Chondrocyte (in vitro differentiated cells): Measurements from ENCODE around the gene KLK7. TPM values are rescaled to one million over a fixed set of nuclear protein-coding genes. Genes with fewer than 3 reads are reported as not detected.
"Not testable (repeated sequence)": the region's sequence is repeated elsewhere in the genome, so short reads cannot be mapped to it uniquely, and the experiment has no call there.

ENCODE experiments used
- DNase-seq: peaks from one replicate; pipeline ENCODE4 v3.0.0; 2021; ENCODE audit warnings: mixed read lengths, low spot score
- H3K27ac Mint-ChIP-seq: one replicate; pipeline ENCODE4 v1.8.0; 2021; ENCODE audit warnings: mild to moderate bottlenecking, moderate library complexity, mixed read lengths; ENCODE audit not compliant: unreplicated experiment
- H3K27me3 Mint-ChIP-seq: 2 replicates; pipeline ENCODE4 v1.8.0; 2021; ENCODE audit warnings: low read depth, mixed read lengths
- H3K36me3 Mint-ChIP-seq: 2 replicates; pipeline ENCODE4 v1.8.0; 2021; ENCODE audit warnings: low read depth, mixed read lengths
- H3K4me1 Mint-ChIP-seq: 2 replicates; pipeline ENCODE4 v1.8.0; 2021; ENCODE audit warnings: low read depth, mild to moderate bottlenecking, mixed read lengths
- H3K4me3 Mint-ChIP-seq: one replicate; pipeline ENCODE4 v1.8.0; 2021; ENCODE audit warnings: mild to moderate bottlenecking, moderate library complexity, mixed read lengths; ENCODE audit not compliant: unreplicated experiment
- H3K9me3 Mint-ChIP-seq: 2 replicates; pipeline ENCODE4 v1.8.0; 2021; ENCODE audit warnings: low read depth, mixed read lengths
- total RNA-seq: library from RNA; stranded (reverse); gene quantifications from 3 replicates; pipeline ENCODE4 v1.2.1, GENCODE V29; 2021
- TF ChIP-seq, protein P1 (sequence below): fragments of 200-600 bp; sonication (generic); IDR thresholded peaks from 2 replicates; pipeline ENCODE4 v1.5.0; 2021; ENCODE audit warnings: antibody characterized with exemption, mild to moderate bottlenecking, moderate library complexity

Gene KLK7
- total RNA-seq, 1 donor from 2014 or later, result not detected

DNA sequence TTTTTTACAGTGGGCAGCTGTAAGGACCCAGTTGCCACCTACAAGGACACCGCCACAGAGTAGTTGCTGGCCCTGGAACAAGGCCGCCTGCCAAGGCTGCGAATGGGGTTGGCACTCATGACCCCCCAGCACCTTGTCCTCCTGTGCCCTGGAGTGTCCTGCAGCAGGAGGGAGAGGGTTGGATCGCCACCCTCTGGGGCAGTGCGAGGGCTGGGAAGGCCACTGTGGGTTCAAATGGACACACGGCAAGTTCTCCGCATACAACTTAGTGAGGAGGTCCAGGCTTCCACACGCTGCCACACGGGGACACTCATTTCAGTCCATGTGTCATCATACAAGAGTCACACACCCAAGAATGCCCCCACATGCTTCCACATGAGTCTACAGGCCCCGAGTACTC lies 16.7 kb upstream of the KLK7 start:
- no peak for DNase-seq
- no peaks in the 10 kb centered on the region for H3K9me3 Mint-ChIP-seq
- no peaks in the 10 kb centered on the region for H3K36me3 Mint-ChIP-seq
- H3K4me1 Mint-ChIP-seq, result no peaks in the 10 kb centered on the region
- H3K27ac Mint-ChIP-seq, result no peak overlapping the region
- H3K4me3 Mint-ChIP-seq, result no peak overlapping the region
- TF ChIP-seq, protein P1, sequence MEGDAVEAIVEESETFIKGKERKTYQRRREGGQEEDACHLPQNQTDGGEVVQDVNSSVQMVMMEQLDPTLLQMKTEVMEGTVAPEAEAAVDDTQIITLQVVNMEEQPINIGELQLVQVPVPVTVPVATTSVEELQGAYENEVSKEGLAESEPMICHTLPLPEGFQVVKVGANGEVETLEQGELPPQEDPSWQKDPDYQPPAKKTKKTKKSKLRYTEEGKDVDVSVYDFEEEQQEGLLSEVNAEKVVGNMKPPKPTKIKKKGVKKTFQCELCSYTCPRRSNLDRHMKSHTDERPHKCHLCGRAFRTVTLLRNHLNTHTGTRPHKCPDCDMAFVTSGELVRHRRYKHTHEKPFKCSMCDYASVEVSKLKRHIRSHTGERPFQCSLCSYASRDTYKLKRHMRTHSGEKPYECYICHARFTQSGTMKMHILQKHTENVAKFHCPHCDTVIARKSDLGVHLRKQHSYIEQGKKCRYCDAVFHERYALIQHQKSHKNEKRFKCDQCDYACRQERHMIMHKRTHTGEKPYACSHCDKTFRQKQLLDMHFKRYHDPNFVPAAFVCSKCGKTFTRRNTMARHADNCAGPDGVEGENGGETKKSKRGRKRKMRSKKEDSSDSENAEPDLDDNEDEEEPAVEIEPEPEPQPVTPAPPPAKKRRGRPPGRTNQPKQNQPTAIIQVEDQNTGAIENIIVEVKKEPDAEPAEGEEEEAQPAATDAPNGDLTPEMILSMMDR, result no peak
- H3K27me3 Mint-ChIP-seq, result peaks cover 16% of the 10 kb centered on the region

DNA sequence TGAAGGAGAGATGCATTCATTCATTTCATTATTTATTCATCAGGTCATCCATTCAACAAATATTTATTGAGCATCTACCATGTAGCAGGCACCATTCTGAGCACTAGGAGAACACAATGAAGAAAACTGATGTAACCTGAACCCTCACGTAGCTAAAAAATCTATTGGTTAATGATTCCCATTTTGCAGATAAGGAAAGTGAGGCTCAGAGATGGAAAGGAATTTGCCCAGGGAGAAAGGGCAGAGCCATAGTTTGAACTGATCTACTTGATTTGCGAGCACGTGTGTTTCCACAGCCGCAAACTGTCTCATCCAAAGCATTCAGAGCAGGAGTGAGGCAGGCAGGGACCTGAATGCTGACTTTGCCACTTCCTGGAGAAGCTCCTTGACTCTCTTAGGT lies 15.0 kb upstream of the KLK7 start:
- Mint-ChIP-seq H3K27ac (no peak overlapping the region), H3K9me3 (no peaks in the 10 kb centered on the region)

DNA sequence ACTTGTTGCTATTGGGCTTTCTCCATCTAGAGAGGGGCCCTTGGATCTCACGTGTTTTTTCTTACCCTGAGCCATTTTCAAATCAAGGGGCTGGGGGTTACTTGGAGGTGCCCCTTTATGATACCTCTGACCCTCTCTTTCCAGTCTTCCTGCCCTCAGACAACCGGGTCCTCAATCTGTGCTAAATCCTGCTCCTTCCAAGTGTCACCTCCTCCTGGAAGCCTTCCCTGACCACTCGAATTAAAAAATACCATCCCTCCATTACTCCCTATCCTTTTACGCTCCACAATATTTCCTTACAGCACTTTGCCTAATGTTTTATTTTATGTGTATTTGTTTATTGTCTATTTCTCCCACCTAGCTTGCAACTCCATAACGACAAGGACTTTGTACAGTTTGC lies 14.3 kb upstream of the KLK7 start:
- Mint-ChIP-seq H3K27me3 (peaks cover 9% of the 10 kb centered on the region), H3K4me3 (no peak overlapping the region), H3K27ac (no peak overlapping the region), H3K36me3 (no peaks in the 10 kb centered on the region), H3K4me1 (no peaks in the 10 kb centered on the region), H3K9me3 (no peaks in the 10 kb centered on the region)
- TF ChIP-seq, protein P1, result no peak
- DNase-seq, result no peak

More for the DNA sequence above, 15.0 kb upstream of the KLK7 start:
- Mint-ChIP-seq H3K4me3 (no peak overlapping the region), H3K27me3 (peaks cover 11% of the 10 kb centered on the region), H3K36me3 (no peaks in the 10 kb centered on the region), H3K4me1 (no peaks in the 10 kb centered on the region)
- TF ChIP-seq, protein P1, result no peak
- DNase-seq, result no peak

DNA sequence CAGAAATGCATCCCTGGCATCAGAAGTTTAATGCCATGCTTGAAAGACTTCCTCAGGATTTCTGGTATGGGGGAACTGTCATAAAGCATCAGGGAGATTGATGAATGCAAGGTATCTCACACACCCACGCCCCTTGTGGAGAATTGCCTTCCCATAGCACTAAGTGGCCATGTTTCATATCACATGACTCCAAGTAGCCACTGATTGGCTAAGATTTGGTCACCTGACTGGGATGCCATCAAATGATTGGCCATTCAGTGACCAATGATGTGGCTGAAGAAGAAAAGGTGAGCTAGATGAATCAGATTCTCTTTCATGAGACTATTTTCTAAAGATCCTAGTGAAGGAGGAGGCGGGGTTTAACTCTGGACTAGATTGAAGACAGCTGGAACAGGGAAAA lies 10.4 kb upstream of the KLK7 start:
- H3K4me1 Mint-ChIP-seq, result no peaks in the 10 kb centered on the region
- H3K27ac Mint-ChIP-seq, result no peak overlapping the region
- H3K4me3 Mint-ChIP-seq, result no peak overlapping the region

DNA sequence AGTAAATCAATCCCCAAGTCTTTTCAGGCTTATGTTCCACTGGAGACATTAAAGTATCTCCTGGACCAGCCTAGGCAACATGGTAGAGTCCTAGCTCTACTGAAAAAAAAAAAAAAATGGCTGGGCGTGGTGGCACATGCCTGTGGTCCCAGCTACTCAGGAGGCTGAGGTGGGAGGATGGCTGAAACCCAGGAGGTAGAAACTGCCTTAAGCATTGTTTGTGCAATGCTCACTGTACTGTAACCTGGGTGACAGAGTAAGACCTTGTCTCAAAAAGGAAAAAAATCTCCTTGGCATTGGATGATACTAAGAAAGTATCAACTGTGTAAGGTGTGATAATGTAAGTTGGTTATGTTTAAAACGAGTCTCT lies 8.9 kb upstream of the KLK7 start:
- TF ChIP-seq, protein P1, result no peak
- Mint-ChIP-seq H3K27ac (no peak overlapping the region), H3K9me3 (no peaks in the 10 kb centered on the region), H3K4me3 (no peak overlapping the region), H3K27me3 (peaks cover 2% of the 10 kb centered on the region), H3K4me1 (no peaks in the 10 kb centered on the region), H3K36me3 (no peaks in the 10 kb centered on the region)
- DNase-seq, result no peak

More for the DNA sequence above, 10.4 kb upstream of the KLK7 start:
- H3K36me3 Mint-ChIP-seq, result no peaks in the 10 kb centered on the region
- TF ChIP-seq, protein P1, result no peak
- peaks cover 2% of the 10 kb centered on the region for H3K27me3 Mint-ChIP-seq
- H3K9me3 Mint-ChIP-seq, result no peaks in the 10 kb centered on the region
- no peak for DNase-seq

DNA sequence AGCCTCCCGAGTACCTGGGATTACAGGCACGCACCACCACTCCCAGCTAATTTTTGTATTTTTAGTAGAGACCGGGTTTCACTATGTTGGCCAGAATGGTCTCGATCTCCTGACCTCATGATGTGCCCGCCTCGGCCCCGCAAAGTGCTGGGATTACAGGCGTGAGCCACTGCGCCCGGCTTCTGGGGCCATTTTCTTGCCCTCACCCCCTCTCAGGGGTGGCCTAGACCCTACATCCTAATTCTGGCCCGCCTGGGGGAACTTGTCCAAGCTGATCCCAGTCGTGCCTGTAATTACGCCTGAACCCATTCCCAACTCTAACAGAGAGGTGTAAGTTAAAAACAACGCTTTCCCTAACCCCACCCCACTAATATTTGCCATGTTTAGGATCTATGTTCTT lies 699 bp upstream of the KLK7 start:
- H3K4me1 Mint-ChIP-seq, H3K4me3 Mint-ChIP-seq: not testable (repeated sequence)

More for the DNA sequence above, 699 bp upstream of the KLK7 start:
- not testable (repeated sequence) for H3K27ac Mint-ChIP-seq, H3K36me3 Mint-ChIP-seq, DNase-seq, H3K9me3 Mint-ChIP-seq, H3K27me3 Mint-ChIP-seq
